MM.1S (cell line): Measurements from ENCODE around the gene IL1RL1.

Experiments
- DNase-seq: peaks from one replicate; pipeline ENCODE4 v3.0.0-alpha.2; 2015
- H2AFZ ChIP-seq: fragments of 300-600 bp; sonication (generic); 2 replicates; pipeline ENCODE4 v1.6.0; 2016; ENCODE audit warnings: antibody characterized with exemption, low read length
- H3F3A ChIP-seq: fragments of 300-600 bp; sonication (generic); 2 replicates; pipeline ENCODE4 v1.6.1; 2016; ENCODE audit warnings: mild to moderate bottlenecking, antibody characterized with exemption, low read length, moderate library complexity, mixed read lengths; ENCODE audit not compliant: insufficient read depth
- H3K27ac ChIP-seq: fragments of 300-600 bp; sonication (generic); 2 replicates; pipeline ENCODE4 v1.5.1; 2016; ENCODE audit warnings: mild to moderate bottlenecking, low read length
- H3K27me3 ChIP-seq: fragments of 300-600 bp; sonication (generic); replicated peaks from 2 replicates; pipeline ENCODE4 v1.6.0; 2016; ENCODE audit warnings: low read length; ENCODE audit not compliant: insufficient read depth
- H3K36me3 ChIP-seq: fragments of 300-600 bp; sonication (generic); replicated peaks from 2 replicates; pipeline ENCODE4 v1.6.1; 2016; ENCODE audit warnings: mild to moderate bottlenecking, low read length, mixed read lengths; ENCODE audit not compliant: insufficient read depth
- H3K4me1 ChIP-seq: fragments of 300-600 bp; sonication (generic); 2 replicates; pipeline ENCODE4 v1.6.1; 2016; ENCODE audit warnings: low read length, mixed read lengths
- H3K4me2 ChIP-seq: fragments of 300-600 bp; sonication (generic); 2 replicates; pipeline ENCODE4 v1.6.0; 2016; ENCODE audit warnings: low read depth, low read length
- H3K4me3 ChIP-seq: fragments of 300-600 bp; sonication (generic); 2 replicates; pipeline ENCODE4 v1.5.1; 2016; ENCODE audit warnings: low read length, mixed read lengths
- H3K79me2 ChIP-seq: fragments of 300-600 bp; sonication (generic); 2 replicates; pipeline ENCODE4 v1.6.1; 2016; ENCODE audit warnings: mixed run types, low read length, mixed read lengths
- H3K9ac ChIP-seq: fragments of 300-600 bp; sonication (generic); 2 replicates; pipeline ENCODE4 v1.6.1; 2016; ENCODE audit warnings: low read length, mixed read lengths
- H3K9me2 ChIP-seq: fragments of 300-600 bp; sonication (generic); replicated peaks from 2 replicates; pipeline ENCODE4 v1.6.1; 2016; ENCODE audit warnings: mild to moderate bottlenecking, low read length, mixed read lengths; ENCODE audit not compliant: insufficient read depth
- H3K9me3 ChIP-seq: fragments of 300-600 bp; sonication (generic); replicated peaks from 2 replicates; pipeline ENCODE4 v1.6.1; 2016; ENCODE audit warnings: mild to moderate bottlenecking, low read length, mixed read lengths; ENCODE audit not compliant: insufficient read depth
- H4K20me1 ChIP-seq: fragments of 300-600 bp; sonication (generic); 2 replicates; pipeline ENCODE4 v1.6.1; 2016; ENCODE audit warnings: mild to moderate bottlenecking, low read length, moderate library complexity, mixed read lengths; ENCODE audit not compliant: insufficient read depth
- EZH2 ChIP-seq: fragments of 300-600 bp; sonication (generic); optimal IDR thresholded peaks from 2 replicates; pipeline ENCODE3; 2017; ENCODE audit warnings: low read depth, mild to moderate bottlenecking, antibody characterized with exemption, low read length, mixed read lengths
- EZH2phosphoT487 ChIP-seq: fragments of 300-600 bp; sonication (generic); IDR thresholded peaks from 2 replicates; pipeline ENCODE4 v1.6.1; 2018; ENCODE audit warnings: antibody characterized with exemption, low read length
- TF ChIP-seq, protein P1 (sequence below): fragments of 300-600 bp; sonication (generic); IDR thresholded peaks from 2 replicates; pipeline ENCODE4 v1.5.1; 2016; ENCODE audit warnings: antibody characterized with exemption, low read length, mixed read lengths

The IL1RL1 gene

DNA sequence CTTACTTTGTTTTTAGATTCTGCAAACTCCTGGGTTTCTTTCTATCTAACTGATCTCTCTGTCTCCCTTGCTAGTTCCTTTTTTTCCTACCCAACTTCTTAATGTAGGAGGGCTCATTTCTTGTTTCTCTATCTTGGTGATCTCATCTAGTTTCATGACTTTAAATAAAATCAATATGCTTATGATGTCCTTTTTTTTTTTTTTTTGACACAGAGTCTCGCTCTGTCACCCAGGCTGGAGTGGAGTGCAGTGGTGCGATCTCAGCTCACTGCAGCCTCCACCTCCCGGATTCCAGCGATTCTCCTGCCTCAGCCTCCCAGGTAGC is 42.2 kb upstream of the IL1RL1 start:
- no peaks in the 10 kb centered on the region for H3K9me2 ChIP-seq
- H2AFZ ChIP-seq, result no peak overlapping the region
- no peak overlapping the region for H3K4me2 ChIP-seq

DNA sequence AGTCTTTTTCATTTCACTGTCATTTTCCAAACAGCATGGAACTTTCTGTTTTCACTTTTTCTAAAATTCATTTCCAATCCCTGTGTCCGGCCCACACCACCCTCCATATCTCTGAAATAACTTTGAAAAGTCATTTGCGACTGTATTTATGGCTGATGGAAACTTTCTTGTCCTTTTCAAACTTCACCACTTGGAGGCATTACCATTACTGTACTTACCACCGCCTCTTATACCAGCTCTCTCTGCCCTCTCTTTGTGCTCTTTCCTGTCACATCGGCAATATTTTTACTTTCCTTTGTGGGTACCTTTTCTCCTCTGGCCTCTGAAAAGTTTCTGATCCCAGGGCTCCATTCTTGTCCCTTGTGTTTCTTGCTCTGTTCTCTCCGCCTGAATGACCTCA is 39.5 kb upstream of the IL1RL1 start:
- Histone ChIP-seq H4K20me1 (no peaks in the 10 kb centered on the region), H3K4me3 (no peak overlapping the region), H3F3A (no peaks in the 10 kb centered on the region), H3K4me2 (no peak overlapping the region), H3K79me2 (no peaks in the 10 kb centered on the region), H3K27ac (no peak overlapping the region), H3K4me1 (no peaks in the 10 kb centered on the region), H3K9ac (no peak overlapping the region), H3K9me2 (no peaks in the 10 kb centered on the region), H3K36me3 (no peaks in the 10 kb centered on the region), H2AFZ (no peak overlapping the region), H3K9me3 (no peaks in the 10 kb centered on the region), H3K27me3 (no peaks in the 10 kb centered on the region)
- TF ChIP-seq, protein P1, sequence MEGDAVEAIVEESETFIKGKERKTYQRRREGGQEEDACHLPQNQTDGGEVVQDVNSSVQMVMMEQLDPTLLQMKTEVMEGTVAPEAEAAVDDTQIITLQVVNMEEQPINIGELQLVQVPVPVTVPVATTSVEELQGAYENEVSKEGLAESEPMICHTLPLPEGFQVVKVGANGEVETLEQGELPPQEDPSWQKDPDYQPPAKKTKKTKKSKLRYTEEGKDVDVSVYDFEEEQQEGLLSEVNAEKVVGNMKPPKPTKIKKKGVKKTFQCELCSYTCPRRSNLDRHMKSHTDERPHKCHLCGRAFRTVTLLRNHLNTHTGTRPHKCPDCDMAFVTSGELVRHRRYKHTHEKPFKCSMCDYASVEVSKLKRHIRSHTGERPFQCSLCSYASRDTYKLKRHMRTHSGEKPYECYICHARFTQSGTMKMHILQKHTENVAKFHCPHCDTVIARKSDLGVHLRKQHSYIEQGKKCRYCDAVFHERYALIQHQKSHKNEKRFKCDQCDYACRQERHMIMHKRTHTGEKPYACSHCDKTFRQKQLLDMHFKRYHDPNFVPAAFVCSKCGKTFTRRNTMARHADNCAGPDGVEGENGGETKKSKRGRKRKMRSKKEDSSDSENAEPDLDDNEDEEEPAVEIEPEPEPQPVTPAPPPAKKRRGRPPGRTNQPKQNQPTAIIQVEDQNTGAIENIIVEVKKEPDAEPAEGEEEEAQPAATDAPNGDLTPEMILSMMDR, result no peak
- TF ChIP-seq EZH2, result no peak
- TF ChIP-seq EZH2phosphoT487, result no peak
- DNase-seq, result no peak

More for the DNA sequence above, 42.2 kb upstream of the IL1RL1 start:
- Histone ChIP-seq H3K4me3 (no peak overlapping the region), H3F3A (no peaks in the 10 kb centered on the region), H3K9ac (no peak overlapping the region), H3K27ac (no peak overlapping the region), H3K9me3 (no peaks in the 10 kb centered on the region), H3K36me3 (no peaks in the 10 kb centered on the region), H4K20me1 (no peaks in the 10 kb centered on the region), H3K27me3 (no peaks in the 10 kb centered on the region), H3K4me1 (no peaks in the 10 kb centered on the region), H3K79me2 (no peaks in the 10 kb centered on the region)
- no peak for DNase-seq
- TF ChIP-seq EZH2, result no peak
- no peak for TF ChIP-seq EZH2phosphoT487

DNA sequence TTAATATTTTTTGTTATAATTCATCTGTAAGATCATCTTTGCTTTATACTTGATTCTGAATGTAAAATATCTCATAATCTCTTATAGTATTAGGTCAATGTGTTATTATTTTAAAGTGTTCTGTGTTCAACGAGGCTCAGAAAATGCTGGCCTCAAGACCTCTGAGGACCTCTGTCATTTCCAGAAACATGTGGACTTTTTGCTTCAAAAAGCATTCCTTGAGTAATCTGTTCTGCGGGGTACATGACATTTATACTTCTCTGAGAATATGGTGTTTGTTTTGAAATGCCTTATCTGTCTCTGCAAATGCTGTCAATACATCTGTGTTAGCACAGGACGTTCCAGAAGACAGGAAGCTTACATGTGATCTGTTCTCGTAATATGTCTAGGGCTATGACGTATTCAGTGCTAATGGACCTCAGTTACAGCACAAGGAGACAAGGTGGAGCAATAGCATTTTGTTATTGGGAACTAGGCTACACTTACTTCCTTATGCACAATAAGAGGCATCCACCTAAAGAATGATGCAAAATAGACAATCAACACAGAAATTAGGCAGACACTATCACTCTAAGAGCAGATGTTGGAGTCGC is 37.6 kb upstream of the IL1RL1 start:
- Histone ChIP-seq H2AFZ (no peak overlapping the region), H3K79me2 (no peaks in the 10 kb centered on the region), H3K36me3 (no peaks in the 10 kb centered on the region), H3K4me3 (no peak overlapping the region), H3K27ac (no peak overlapping the region), H3K9me2 (no peaks in the 10 kb centered on the region), H4K20me1 (no peaks in the 10 kb centered on the region), H3K4me2 (no peak overlapping the region), H3F3A (no peaks in the 10 kb centered on the region), H3K27me3 (no peaks in the 10 kb centered on the region), H3K9me3 (no peaks in the 10 kb centered on the region), H3K4me1 (no peaks in the 10 kb centered on the region), H3K9ac (no peak overlapping the region)
- no peak for DNase-seq
- TF ChIP-seq EZH2, result no peak

DNA sequence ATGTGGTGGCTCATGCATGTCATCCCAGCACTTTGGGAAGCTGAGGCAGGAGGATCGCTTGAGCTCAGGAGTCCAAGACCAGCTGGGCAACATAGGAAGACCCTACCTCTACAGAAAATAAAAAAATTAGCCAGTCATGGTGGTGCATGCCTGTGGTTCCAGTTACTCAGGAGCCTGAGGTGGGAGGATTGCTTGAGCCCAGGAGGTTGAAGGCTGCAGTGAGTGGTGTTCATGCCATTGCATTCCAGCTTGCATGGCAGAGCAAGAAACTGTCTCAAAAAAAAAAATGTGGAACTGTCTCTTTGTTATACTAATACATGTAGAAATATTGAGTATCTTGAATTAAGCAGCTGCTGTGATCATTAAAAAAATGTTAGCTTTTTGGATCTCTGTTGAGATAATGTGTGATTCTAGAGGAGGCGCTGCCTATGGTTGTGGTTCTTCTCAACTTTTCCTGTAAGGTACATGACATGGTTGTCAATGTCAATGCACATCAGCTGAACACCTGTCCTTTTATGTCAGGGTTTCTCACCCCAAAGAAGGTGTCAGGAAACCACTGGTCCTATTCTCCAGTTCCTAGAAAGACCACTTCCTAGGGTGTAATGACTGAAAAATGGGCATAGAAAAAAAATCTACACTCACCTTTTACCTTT is 34.7 kb upstream of the IL1RL1 start:
- no peak overlapping the region for H3K4me2 ChIP-seq
- H3K27ac ChIP-seq, result no peak overlapping the region
- no peaks in the 10 kb centered on the region for H4K20me1 ChIP-seq
- no peak overlapping the region for H2AFZ ChIP-seq
- no peak for DNase-seq
- H3K9me3 ChIP-seq, result no peaks in the 10 kb centered on the region
- H3K9me2 ChIP-seq, result no peaks in the 10 kb centered on the region
- H3K4me1 ChIP-seq, result no peaks in the 10 kb centered on the region
- no peaks in the 10 kb centered on the region for H3K79me2 ChIP-seq
- no peaks in the 10 kb centered on the region for H3F3A ChIP-seq
- H3K27me3 ChIP-seq, result no peaks in the 10 kb centered on the region
- no peaks in the 10 kb centered on the region for H3K36me3 ChIP-seq
- TF ChIP-seq EZH2 (no peak), EZH2phosphoT487 (no peak)
- TF ChIP-seq, protein P1, result no peak
- H3K4me3 ChIP-seq, result no peak overlapping the region
- no peak overlapping the region for H3K9ac ChIP-seq
